ENCODE results near the gene SLC7A1.

DNA sequence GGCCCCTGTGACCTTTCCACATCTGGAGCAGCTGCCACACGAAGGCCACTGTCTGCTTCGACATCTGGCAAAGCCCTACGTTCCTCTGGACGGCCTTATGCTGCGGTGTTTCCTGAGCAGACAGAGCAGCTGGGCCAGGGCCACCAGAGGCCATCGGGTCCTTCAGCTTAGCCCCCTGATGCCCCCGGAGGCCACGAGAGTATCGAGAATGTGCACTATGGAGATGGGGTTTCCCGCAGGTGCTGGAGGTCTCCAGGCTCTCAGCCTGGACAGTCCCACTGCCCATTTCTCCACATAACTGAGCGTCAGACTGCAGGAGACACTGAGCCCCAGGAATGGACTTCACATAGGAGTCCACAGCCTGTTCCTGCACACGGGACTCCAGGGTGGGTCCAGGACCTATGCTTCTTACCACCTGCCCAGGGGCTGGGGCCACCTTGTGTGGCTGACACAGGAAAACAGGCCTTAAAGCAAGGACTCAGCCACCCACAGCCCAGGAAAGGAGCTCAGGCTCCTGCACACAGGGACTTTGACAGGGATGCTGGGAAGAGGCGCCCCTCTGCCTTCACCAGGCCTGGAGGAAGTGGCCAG is 80.7 kb downstream of the SLC7A1 start:
- TF ChIP-seq, protein P1, sequence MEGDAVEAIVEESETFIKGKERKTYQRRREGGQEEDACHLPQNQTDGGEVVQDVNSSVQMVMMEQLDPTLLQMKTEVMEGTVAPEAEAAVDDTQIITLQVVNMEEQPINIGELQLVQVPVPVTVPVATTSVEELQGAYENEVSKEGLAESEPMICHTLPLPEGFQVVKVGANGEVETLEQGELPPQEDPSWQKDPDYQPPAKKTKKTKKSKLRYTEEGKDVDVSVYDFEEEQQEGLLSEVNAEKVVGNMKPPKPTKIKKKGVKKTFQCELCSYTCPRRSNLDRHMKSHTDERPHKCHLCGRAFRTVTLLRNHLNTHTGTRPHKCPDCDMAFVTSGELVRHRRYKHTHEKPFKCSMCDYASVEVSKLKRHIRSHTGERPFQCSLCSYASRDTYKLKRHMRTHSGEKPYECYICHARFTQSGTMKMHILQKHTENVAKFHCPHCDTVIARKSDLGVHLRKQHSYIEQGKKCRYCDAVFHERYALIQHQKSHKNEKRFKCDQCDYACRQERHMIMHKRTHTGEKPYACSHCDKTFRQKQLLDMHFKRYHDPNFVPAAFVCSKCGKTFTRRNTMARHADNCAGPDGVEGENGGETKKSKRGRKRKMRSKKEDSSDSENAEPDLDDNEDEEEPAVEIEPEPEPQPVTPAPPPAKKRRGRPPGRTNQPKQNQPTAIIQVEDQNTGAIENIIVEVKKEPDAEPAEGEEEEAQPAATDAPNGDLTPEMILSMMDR (IDR thresholded peaks at IDR 0.05; ENCODE audit: insufficient read depth, low read depth, low read length): no peak
- TF ChIP-seq EZH2 (IDR thresholded peaks at IDR 0.05; ENCODE audit: insufficient read depth, low read length): no peak
